HEK293 (cell line): ENCODE results near the gene KRT79.

ENCODE experiments used
- CTCF ChIP-seq: fragments of 450-650 bp; formaldehyde crosslinking; IDR thresholded peaks from 2 replicates; pipeline ENCODE4 v1.5.1; 2016; ENCODE audit warnings: missing biosample characterization, missing genetic modification characterization
- KLF7 ChIP-seq: fragments of 450-650 bp; formaldehyde crosslinking; IDR thresholded peaks from 2 replicates; pipeline ENCODE4 v1.5.1; 2016; ENCODE audit warnings: missing biosample characterization, missing genetic modification characterization, borderline replicate concordance
- RBAK ChIP-seq: fragments of 450-650 bp; formaldehyde crosslinking; IDR thresholded peaks from 2 replicates; pipeline ENCODE4 v1.5.1; 2016; ENCODE audit warnings: missing biosample characterization, missing genetic modification characterization
- REST ChIP-seq: fragments of 450-650 bp; formaldehyde crosslinking; IDR thresholded peaks from 2 replicates; pipeline ENCODE4 v1.5.1; 2016; ENCODE audit warnings: missing biosample characterization, missing genetic modification characterization
- TCF7L2 ChIP-seq: IDR thresholded peaks from 2 replicates; pipeline ENCODE4 v1.6.1; 2011; ENCODE audit warnings: low read depth, mild to moderate bottlenecking, inconsistent platforms, low read length, moderate library complexity, borderline replicate concordance
- WT1 ChIP-seq: fragments of 450-650 bp; formaldehyde crosslinking; IDR thresholded peaks from 2 replicates; pipeline ENCODE4 v1.5.1; 2016; ENCODE audit warnings: missing biosample characterization, missing genetic modification characterization
- ZNF449 ChIP-seq: fragments of 450-650 bp; formaldehyde crosslinking; IDR thresholded peaks from 2 replicates; pipeline ENCODE4 v1.5.1; 2017; ENCODE audit warnings: missing biosample characterization, mild to moderate bottlenecking, missing genetic modification characterization, moderate library complexity
- ZNF561 ChIP-seq: fragments of 450-650 bp; IDR thresholded peaks from 2 replicates; pipeline ENCODE4 v1.5.1; 2018; ENCODE audit warnings: missing biosample characterization, missing genetic modification characterization, borderline replicate concordance
- ZNF623 ChIP-seq: fragments of 450-650 bp; formaldehyde crosslinking; IDR thresholded peaks from 2 replicates; pipeline ENCODE4 v1.5.1; 2016; ENCODE audit warnings: missing biosample characterization, missing genetic modification characterization
- ZNF624 ChIP-seq: fragments of 450-650 bp; formaldehyde crosslinking; IDR thresholded peaks from 2 replicates; pipeline ENCODE4 v1.5.1; 2017; ENCODE audit warnings: missing biosample characterization, missing genetic modification characterization
- TF ChIP-seq, protein P1 (sequence below): fragments of 450-650 bp; formaldehyde crosslinking; IDR thresholded peaks from 2 replicates; pipeline ENCODE4 v1.5.1; 2016; ENCODE audit warnings: missing biosample characterization, missing genetic modification characterization
- TF ChIP-seq, protein P2 (sequence below): fragments of 450-650 bp; formaldehyde crosslinking; optimal IDR thresholded peaks from 2 replicates; pipeline ENCODE3; 2016; ENCODE audit warnings: missing biosample characterization, mild to moderate bottlenecking, missing genetic modification characterization

DNA sequence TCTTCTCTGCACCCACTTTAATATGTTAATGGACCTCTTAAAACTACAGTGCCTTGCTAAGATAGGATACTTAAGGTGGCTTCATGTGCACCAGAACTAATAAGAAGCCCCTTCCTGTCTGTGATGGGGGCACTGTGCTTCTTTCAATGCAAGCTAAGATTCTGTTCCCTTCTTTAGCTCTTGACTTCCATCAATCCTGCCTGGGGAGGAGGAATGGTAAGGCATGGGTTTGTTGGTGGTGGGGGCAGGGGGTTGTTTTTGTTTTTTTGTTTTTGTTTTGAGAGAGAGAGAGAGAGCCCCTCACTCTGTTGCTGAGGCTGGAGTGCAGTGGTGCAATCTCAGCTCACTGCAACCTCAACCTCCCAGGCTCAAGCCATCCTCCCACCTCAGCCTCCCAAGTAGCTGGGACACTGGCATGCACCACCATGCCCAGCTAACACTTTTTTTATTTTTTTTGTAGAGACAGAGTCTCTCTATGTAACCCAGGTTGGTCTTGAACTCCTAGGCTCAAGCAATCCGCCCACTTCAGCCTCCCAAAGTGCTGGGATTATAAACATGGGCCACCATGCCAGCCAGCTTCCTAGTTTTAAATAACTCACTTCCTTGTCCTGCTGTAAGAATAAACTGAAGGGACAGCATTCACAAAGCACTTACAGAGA, 33.7 kb downstream of the KRT79 start:
- TF ChIP-seq, protein P1, sequence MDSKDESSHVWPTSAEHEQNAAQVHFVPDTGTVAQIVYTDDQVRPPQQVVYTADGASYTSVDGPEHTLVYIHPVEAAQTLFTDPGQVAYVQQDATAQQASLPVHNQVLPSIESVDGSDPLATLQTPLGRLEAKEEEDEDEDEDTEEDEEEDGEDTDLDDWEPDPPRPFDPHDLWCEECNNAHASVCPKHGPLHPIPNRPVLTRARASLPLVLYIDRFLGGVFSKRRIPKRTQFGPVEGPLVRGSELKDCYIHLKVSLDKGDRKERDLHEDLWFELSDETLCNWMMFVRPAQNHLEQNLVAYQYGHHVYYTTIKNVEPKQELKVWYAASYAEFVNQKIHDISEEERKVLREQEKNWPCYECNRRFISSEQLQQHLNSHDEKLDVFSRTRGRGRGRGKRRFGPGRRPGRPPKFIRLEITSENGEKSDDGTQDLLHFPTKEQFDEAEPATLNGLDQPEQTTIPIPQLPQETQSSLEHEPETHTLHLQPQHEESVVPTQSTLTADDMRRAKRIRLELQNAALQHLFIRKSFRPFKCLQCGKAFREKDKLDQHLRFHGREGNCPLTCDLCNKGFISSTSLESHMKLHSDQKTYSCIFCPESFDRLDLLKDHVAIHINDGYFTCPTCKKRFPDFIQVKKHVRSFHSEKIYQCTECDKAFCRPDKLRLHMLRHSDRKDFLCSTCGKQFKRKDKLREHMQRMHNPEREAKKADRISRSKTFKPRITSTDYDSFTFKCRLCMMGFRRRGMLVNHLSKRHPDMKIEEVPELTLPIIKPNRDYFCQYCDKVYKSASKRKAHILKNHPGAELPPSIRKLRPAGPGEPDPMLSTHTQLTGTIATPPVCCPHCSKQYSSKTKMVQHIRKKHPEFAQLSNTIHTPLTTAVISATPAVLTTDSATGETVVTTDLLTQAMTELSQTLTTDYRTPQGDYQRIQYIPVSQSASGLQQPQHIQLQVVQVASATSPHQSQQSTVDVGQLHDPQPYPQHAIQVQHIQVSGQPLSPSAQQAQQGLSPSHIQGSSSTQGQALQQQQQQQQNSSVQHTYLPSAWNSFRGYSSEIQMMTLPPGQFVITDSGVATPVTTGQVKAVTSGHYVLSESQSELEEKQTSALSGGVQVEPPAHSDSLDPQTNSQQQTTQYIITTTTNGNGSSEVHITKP (tag by site-specific recombination): no peak
- TF ChIP-seq CTCF (tag by site-specific recombination): no peak
- no peak for TF ChIP-seq ZNF561
- TF ChIP-seq, protein P2, sequence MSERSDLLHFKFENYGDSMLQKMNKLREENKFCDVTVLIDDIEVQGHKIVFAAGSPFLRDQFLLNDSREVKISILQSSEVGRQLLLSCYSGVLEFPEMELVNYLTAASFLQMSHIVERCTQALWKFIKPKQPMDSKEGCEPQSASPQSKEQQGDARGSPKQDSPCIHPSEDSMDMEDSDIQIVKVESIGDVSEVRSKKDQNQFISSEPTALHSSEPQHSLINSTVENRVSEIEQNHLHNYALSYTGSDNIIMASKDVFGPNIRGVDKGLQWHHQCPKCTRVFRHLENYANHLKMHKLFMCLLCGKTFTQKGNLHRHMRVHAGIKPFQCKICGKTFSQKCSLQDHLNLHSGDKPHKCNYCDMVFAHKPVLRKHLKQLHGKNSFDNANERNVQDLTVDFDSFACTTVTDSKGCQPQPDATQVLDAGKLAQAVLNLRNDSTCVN (tag by site-specific recombination): no peak
- TF ChIP-seq REST (tag by site-specific recombination): no peak
- no peak for TF ChIP-seq KLF7 (tag by site-specific recombination)
- no peak for TF ChIP-seq ZNF624 (tag by site-specific recombination)
- no peak for TF ChIP-seq TCF7L2
- no peak for TF ChIP-seq RBAK
- TF ChIP-seq ZNF449 (tag by site-specific recombination): no peak
- TF ChIP-seq ZNF623 (tag by site-specific recombination): no peak
- TF ChIP-seq WT1 (tag by site-specific recombination): no peak
